Tracheal epithelial cell (primary cell): ENCODE data around the gene SSX1. TPM values are rescaled to one million over a fixed set of nuclear protein-coding genes. Genes with fewer than 3 reads are reported as not detected.

ENCODE experiments used
- total RNA-seq: library from RNA; depleted of rRNA; stranded (reverse); fragments of >200 nt; gene quantifications from 2 replicates; pipeline ENCODE4 v1.2.1, GENCODE V29; 2014

The SSX1 gene
- total RNA-seq: not detected in 2 replicates

GRCh38 chrX:48255062-48255796 lies at the start of gene SSX1:
TSS of gene SSX1 (plus strand) at chrX:48255392. CDS start at chrX:48257242, 1,850 bp downstream.

Other genes starting within 250 kb of the SSX1 start
- not detected in 2 replicates for gene SPACA5, start 248.4 kb upstream of the SSX1 start, total RNA-seq
- 1.2 and 3.0 TPM in 2 replicates for gene ZNF630, start 183.8 kb upstream of the SSX1 start, total RNA-seq
- not detected in 2 replicates for gene SPACA5B, start 124.8 kb upstream of the SSX1 start, total RNA-seq
- gene SSX5, start 58.6 kb upstream of the SSX1 start, total RNA-seq: not detected in 2 replicates
- not detected in 2 replicates for gene SSX3, start 101.3 kb downstream of the SSX1 start, total RNA-seq
- gene SSX4, start 128.1 kb downstream of the SSX1 start, total RNA-seq: not detected in 2 replicates
- gene SSX4B, start 156.6 kb downstream of the SSX1 start, total RNA-seq: not detected in 2 replicates
- gene SLC38A5, start 214.9 kb downstream of the SSX1 start, total RNA-seq: 208 and 301 TPM in 2 replicates
- gene FTSJ1, start 220.8 kb downstream of the SSX1 start, total RNA-seq: 147 and 163 TPM in 2 replicates